Suppressor macrophage treated with lipopolysaccharide for 1 hour (primary cell): ENCODE results near the gene OR8B8.
A peak's percentile ranks its signal among the peaks of the same experiment; 100 is the strongest.
"Not testable (repeated sequence)": the region's sequence is repeated elsewhere in the genome, so short reads cannot be mapped to it uniquely, and the experiment has no call there.

Experiments
- DNase-seq, 3 donors: peaks; one replicate each; pipeline ENCODE4 v3.0.0-alpha.2; 2020 to 2022

Gene OR8B8

GRCh38 chr11:124445646-124446150 is at the start of gene OR8B8:
Gene OR8B8 (minus strand): TSS chr11:124445696. CDS start chr11:124441085, 4,611 bp downstream.
- no peak for DNase-seq

- no peak for DNase-seq
These were observed 47.6 kb upstream of the OR8B8 start for GRCh38 chr11:124493016-124493655.

- no peak for DNase-seq
These were observed 37.9 kb upstream of the OR8B8 start for GRCh38 chr11:124483422-124483821.

- no peak for DNase-seq
These were observed 37.1 kb upstream of the OR8B8 start for GRCh38 chr11:124482362-124483147.

GRCh38 chr11:124481365-124482323 is 36.1 kb upstream of the OR8B8 start:
- peak; percentile 22 to 36 (median 24) for DNase-seq

GRCh38 chr11:124479561-124479960 is 34.1 kb upstream of the OR8B8 start:
- peak in 2 of 3 donors; percentile 1 to 15 for DNase-seq

- no peak for DNase-seq
These were observed 29.8 kb upstream of the OR8B8 start for GRCh38 chr11:124475265-124475664.

GRCh38 chr11:124474779-124475178 is 29.3 kb upstream of the OR8B8 start:
- no peak for DNase-seq

- no peak for DNase-seq
These were observed 28.6 kb upstream of the OR8B8 start for GRCh38 chr11:124474079-124474478.

GRCh38 chr11:124473476-124473875 is 28.0 kb upstream of the OR8B8 start:
- no peak for DNase-seq

GRCh38 chr11:124470561-124471227 is 25.2 kb upstream of the OR8B8 start:
- DNase-seq, result no peak

- DNase-seq, result no peak
These were observed 22.0 kb upstream of the OR8B8 start for GRCh38 chr11:124467381-124467927.

- DNase-seq, result no peak
These were observed 19.9 kb upstream of the OR8B8 start for GRCh38 chr11:124465368-124465767.

GRCh38 chr11:124463990-124464389 is 18.5 kb upstream of the OR8B8 start:
- DNase-seq, result no peak

- no peak for DNase-seq
These were observed 17.8 kb upstream of the OR8B8 start for GRCh38 chr11:124463324-124463723.

- DNase-seq, result peak; percentile 11 to 38 (median 26)
These were observed 15.0 kb upstream of the OR8B8 start for GRCh38 chr11:124460459-124460858.

GRCh38 chr11:124459379-124459778 is 13.9 kb upstream of the OR8B8 start:
- DNase-seq, result not testable (repeated sequence)

GRCh38 chr11:124454552-124454951 is 9.1 kb upstream of the OR8B8 start:
- no peak for DNase-seq

- DNase-seq, result peak in 2 of 3 donors; percentile 10 to 29
These were observed 1.4 kb upstream of the OR8B8 start for GRCh38 chr11:124446916-124447315.

- DNase-seq, result no peak
These were observed 2.6 kb downstream of the OR8B8 start for GRCh38 chr11:124442847-124443246.

- DNase-seq, result no peak
These were observed 3.1 kb downstream of the OR8B8 start for GRCh38 chr11:124442442-124442841.

- no peak for DNase-seq
These were observed 4.0 kb downstream of the OR8B8 start for GRCh38 chr11:124441519-124441918.
